Thoracic aorta (tissue), 2 donors: ENCODE results near the gene IL12RB1. TPM values are rescaled to one million over a fixed set of nuclear protein-coding genes. Genes with fewer than 3 reads are reported as not detected.

ENCODE experiments used
- ATAC-seq: fragments of 150-250 bp; one replicate; pipeline ENCODE4 v1.8.0; 2017; ENCODE audit warnings: low read depth; ENCODE audit not compliant: insufficient number of reproducible peaks, low FRiP score
- DNase-seq: peaks from one replicate; pipeline ENCODE4 v3.0.0-alpha.2; 2020; ENCODE audit warnings: low spot score
- H3K27ac ChIP-seq, 2 donors: fragments of 200-600 bp; sonication (generic); 1 replicate in 1 of 2; 2 replicates in 1 of 2; pipeline ENCODE4 v1.5.1; 2016; ENCODE audit warnings: mild to moderate bottlenecking in 2 of 2, moderate library complexity in 2 of 2
- H3K27me3 ChIP-seq: fragments of 200-600 bp; sonication (generic); replicated peaks from 2 replicates; pipeline ENCODE4 v1.6.0; 2016; ENCODE audit warnings: mild to moderate bottlenecking; ENCODE audit not compliant: insufficient read depth
- H3K36me3 ChIP-seq: fragments of 200-600 bp; sonication (generic); one replicate; pipeline ENCODE4 v1.5.1; 2016
- H3K4me1 ChIP-seq, 2 donors: fragments of 200-600 bp; sonication (generic); 1 replicate in 1 of 2; 2 replicates in 1 of 2; pipeline versions ENCODE4 v1.5.1 to v1.6.0; 2016; ENCODE audit warnings: low read depth in 2 of 2, mild to moderate bottlenecking in 1 of 2; ENCODE audit not compliant: control insufficient read depth in 1 of 2
- H3K4me3 ChIP-seq: fragments of 200-600 bp; sonication (generic); 2 replicates; pipeline ENCODE4 v1.5.1; 2016; ENCODE audit warnings: mild to moderate bottlenecking
- H3K9me3 ChIP-seq: fragments of 200-600 bp; sonication (generic); 2 replicates; pipeline ENCODE4 v1.5.1; 2016
- total RNA-seq, 2 donors: library from RNA; depleted of rRNA; stranded (reverse); fragments of >200 nt; gene quantifications; one replicate each; pipeline versions ENCODE4 v1.1.0 to v1.2.3, GENCODE V29; 2016
- TF ChIP-seq, protein P1 (sequence below): fragments of 200-600 bp; sonication (generic); IDR thresholded peaks from one replicate; pipeline ENCODE4 v1.5.1; 2019; ENCODE audit warnings: antibody characterized with exemption

The IL12RB1 gene
- total RNA-seq, 2 donors from 2014 or later, result 1.6 to 5.4 TPM

DNA sequence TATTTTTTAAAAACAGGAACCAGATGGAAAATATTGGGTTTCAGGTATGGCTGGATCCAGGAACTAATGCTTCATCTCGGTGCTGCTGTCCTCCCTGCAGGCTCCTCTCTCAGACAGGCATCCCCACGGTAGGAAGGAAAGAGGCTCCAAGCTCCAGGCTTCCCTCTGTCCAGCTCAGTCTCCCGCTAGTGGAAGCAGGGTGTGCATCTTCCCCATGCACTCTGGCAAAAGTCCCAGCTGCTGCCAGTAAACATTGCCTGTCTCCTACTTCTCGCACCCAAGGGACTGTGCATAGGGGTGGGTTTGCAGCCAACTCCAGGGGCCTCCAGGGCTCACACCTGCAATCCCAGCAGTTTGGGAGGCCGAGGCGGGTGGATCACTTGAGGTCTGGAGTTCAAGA is 29.2 kb downstream of the IL12RB1 start:
- Histone ChIP-seq H3K4me3 (peak overlapping the region; percentile 39), H3K27me3 (no peaks in the 10 kb centered on the region), H3K9me3 (no peaks in the 10 kb centered on the region), H3K36me3 (no peaks in the 10 kb centered on the region), H3K4me1 (peaks cover 4 to 27% of the 10 kb centered on the region in 2 donors), H3K27ac (peak overlapping the region; percentile 73 to 86)
- DNase-seq (no peak), ATAC-seq (no peak)
- TF ChIP-seq, protein P1, sequence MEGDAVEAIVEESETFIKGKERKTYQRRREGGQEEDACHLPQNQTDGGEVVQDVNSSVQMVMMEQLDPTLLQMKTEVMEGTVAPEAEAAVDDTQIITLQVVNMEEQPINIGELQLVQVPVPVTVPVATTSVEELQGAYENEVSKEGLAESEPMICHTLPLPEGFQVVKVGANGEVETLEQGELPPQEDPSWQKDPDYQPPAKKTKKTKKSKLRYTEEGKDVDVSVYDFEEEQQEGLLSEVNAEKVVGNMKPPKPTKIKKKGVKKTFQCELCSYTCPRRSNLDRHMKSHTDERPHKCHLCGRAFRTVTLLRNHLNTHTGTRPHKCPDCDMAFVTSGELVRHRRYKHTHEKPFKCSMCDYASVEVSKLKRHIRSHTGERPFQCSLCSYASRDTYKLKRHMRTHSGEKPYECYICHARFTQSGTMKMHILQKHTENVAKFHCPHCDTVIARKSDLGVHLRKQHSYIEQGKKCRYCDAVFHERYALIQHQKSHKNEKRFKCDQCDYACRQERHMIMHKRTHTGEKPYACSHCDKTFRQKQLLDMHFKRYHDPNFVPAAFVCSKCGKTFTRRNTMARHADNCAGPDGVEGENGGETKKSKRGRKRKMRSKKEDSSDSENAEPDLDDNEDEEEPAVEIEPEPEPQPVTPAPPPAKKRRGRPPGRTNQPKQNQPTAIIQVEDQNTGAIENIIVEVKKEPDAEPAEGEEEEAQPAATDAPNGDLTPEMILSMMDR, result no peak

DNA sequence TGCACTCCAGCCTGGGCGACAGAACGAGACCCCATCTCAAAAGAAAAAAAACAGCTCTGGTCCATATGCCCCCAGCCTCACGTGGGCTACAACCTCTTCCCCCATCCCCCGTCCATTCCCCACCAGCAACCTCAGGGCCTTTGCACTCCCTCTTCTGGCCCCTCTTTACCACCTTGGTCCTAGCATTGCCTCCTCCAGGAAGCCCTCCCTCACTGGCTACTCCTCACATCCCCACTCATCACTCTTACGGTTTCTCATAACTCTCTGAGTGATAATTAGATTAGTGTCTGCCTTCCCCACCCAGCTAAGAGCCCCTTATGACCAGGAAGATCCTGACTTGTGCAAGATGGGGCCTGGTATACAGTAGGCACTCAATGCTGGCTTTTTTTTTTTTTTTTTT is 30.8 kb downstream of the IL12RB1 start:
- ATAC-seq (no peak), DNase-seq (no peak)
- H3K27ac ChIP-seq, result no peak overlapping the region
- TF ChIP-seq, protein P1, result no peak
- H3K9me3 ChIP-seq, result no peaks in the 10 kb centered on the region
- H3K4me1 ChIP-seq, result peaks cover 15 to 38% of the 10 kb centered on the region in 2 donors
- no peak overlapping the region for H3K4me3 ChIP-seq
- H3K27me3 ChIP-seq, result no peaks in the 10 kb centered on the region
- no peaks in the 10 kb centered on the region for H3K36me3 ChIP-seq

DNA sequence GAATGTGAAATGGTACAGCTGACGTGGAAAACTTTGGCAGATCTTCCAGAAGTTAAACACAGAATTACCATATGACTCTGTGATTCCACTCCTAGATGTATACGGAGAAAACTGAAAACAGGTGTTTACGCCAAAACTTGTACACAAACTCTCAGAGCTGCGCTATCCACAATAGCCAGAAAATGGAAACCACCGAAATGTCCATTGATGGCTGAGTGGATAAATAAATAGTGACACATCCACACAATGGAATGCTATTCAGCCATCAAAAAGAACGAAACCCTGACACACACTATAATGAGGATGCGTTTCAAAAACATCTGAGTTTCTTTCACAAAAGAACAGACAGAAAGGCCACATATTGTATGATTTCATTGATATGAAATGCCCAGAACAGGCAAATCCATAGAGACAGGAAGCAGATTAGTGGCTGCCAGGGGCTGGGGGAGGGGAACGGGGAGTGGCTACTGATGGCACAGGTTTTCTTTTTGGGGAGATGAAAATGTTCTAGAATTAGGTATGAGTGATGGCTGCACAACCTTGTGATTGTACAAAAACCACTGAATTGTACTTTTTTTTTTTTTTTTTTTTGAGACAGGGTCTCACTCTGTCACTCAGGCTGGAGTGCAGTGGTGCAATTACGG is 33.0 kb downstream of the IL12RB1 start:
- TF ChIP-seq, protein P1, result no peak
- peaks cover 30 to 61% of the 10 kb centered on the region in 2 donors for H3K4me1 ChIP-seq
- H3K36me3 ChIP-seq, result no peaks in the 10 kb centered on the region
- H3K4me3 ChIP-seq, result no peak overlapping the region
- H3K27me3 ChIP-seq, result no peaks in the 10 kb centered on the region
- H3K27ac ChIP-seq, result peak overlapping the region; percentile 75 to 96
- DNase-seq (no peak), ATAC-seq (no peak)
- no peaks in the 10 kb centered on the region for H3K9me3 ChIP-seq

DNA sequence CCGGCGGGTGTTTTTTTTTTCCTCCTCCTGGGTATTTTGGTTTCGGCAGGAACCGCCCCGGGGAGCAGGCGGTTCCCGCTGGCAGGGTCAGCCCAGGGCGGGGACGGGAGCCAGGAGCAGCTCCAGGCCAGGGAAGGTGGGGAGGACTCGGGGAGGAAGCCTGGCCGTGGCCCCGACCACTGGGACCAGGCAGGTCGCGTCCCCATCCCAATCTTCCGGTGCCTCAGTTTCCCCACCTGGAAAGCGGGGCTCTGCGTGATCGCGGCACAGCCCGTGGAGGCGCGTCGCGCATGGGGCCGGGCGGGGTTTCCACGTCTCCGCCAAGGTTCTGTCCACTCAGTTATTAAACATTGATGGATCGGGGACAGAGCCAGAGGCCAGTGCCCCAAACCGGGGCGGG is 34.8 kb downstream of the IL12RB1 start:
- Histone ChIP-seq H3K27me3 (no peaks in the 10 kb centered on the region), H3K27ac (peak overlapping the region; percentile 96), H3K36me3 (no peaks in the 10 kb centered on the region), H3K4me3 (peak overlapping the region; percentile 53), H3K9me3 (no peaks in the 10 kb centered on the region), H3K4me1 (peaks cover 32 to 55% of the 10 kb centered on the region in 2 donors)
- DNase-seq, result no peak
- ATAC-seq, result peak; percentile 17
- TF ChIP-seq, protein P1, result no peak

DNA sequence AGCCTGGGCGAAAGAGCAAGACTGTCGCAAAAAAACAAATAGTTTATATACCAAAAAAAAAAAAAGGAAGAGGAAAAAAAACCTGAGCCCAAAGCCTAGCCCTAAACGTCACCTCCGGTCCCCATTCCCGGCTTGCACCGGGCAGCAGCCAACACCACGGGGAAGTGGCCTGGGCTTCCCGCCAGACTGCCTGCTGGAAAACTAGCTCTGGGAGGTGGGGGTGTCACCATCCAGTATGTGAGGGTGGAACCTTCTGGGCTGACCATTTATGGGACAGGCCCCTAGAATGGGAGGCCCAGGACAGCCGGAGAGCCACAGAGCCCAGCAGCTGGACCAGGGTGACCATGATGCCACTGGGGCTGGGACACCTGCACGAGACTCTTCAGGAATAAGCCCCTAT is 37.3 kb downstream of the IL12RB1 start:
- DNase-seq (peak; percentile 82), ATAC-seq (peak; percentile 68)
- Histone ChIP-seq H3K4me1 (peaks cover 41 to 72% of the 10 kb centered on the region in 2 donors), H3K4me3 (peak overlapping the region; percentile 15), H3K36me3 (no peaks in the 10 kb centered on the region), H3K27ac (peak overlapping the region; percentile 96), H3K9me3 (no peaks in the 10 kb centered on the region), H3K27me3 (no peaks in the 10 kb centered on the region)
- TF ChIP-seq, protein P1, result no peak
